Natural killer cell (primary cell): ENCODE data around the gene GBE1. TPM values are rescaled to one million over a fixed set of nuclear protein-coding genes. Genes with fewer than 3 reads are reported as not detected.

Source experiments
- ATAC-seq, 3 donors: fragments of 150-1000 bp in 2 of 3; fragments of 200-7000 bp in 1 of 3; cut with Tn5 transposase; 1 replicate in 1 of 3; 2 replicates in 2 of 3; pipeline ENCODE4 v1.10.0; 2021; ENCODE audit warnings: mild to moderate bottlenecking in 2 of 3, moderate library complexity in 2 of 3
- DNase-seq, 2 donors: peaks; one replicate each; pipeline versions ENCODE4 v3.0.0 to v3.0.0-alpha.2; 2013 to 2021; ENCODE audit warnings: mixed read lengths in 1 of 2
- H3K27ac ChIP-seq: one replicate; pipeline ENCODE4 v1.5.1; 2013; ENCODE audit warnings: mild to moderate bottlenecking, low read length
- H3K27me3 ChIP-seq: one replicate; pipeline ENCODE4 v1.6.1; 2013; ENCODE audit warnings: low read length; ENCODE audit not compliant: control insufficient read depth, insufficient read depth
- H3K36me3 ChIP-seq: one replicate; pipeline ENCODE4 v1.6.1; 2013; ENCODE audit warnings: low read length; ENCODE audit not compliant: control insufficient read depth, insufficient read depth
- H3K4me1 ChIP-seq: one replicate; pipeline ENCODE4 v1.6.1; 2013; ENCODE audit warnings: low read length; ENCODE audit not compliant: control insufficient read depth, insufficient read depth
- H3K4me3 ChIP-seq: one replicate; pipeline ENCODE4 v1.5.1; 2013; ENCODE audit warnings: low read length
- H3K9me3 ChIP-seq: one replicate; pipeline ENCODE4 v1.6.1; 2013; ENCODE audit warnings: low read length; ENCODE audit not compliant: control insufficient read depth, insufficient read depth
- H3K27ac Mint-ChIP-seq, 2 donors: one replicate each; pipeline ENCODE4 v1.8.0; 2022; ENCODE audit warnings: mild to moderate bottlenecking in 2 of 2, mixed read lengths in 2 of 2, moderate library complexity in 1 of 2
- H3K27me3 Mint-ChIP-seq, 2 donors: one replicate each; pipeline ENCODE4 v1.8.0; 2022; ENCODE audit warnings: low read depth in 2 of 2, mixed read lengths in 2 of 2
- H3K36me3 Mint-ChIP-seq: one replicate; pipeline ENCODE4 v1.8.0; 2022; ENCODE audit warnings: mixed read lengths
- H3K4me1 Mint-ChIP-seq, 2 donors: one replicate each; pipeline ENCODE4 v1.8.0; 2022; ENCODE audit warnings: mixed read lengths in 2 of 2
- H3K4me3 Mint-ChIP-seq: one replicate; pipeline ENCODE4 v1.8.0; 2022; ENCODE audit warnings: mild to moderate bottlenecking, moderate library complexity, mixed read lengths
- H3K9me3 Mint-ChIP-seq, 2 donors: one replicate each; pipeline ENCODE4 v1.8.0; 2022; ENCODE audit warnings: mixed read lengths in 2 of 2
- WGBS: methylation state at CpG from one replicate; pipeline ENCODE4 v1.1.7; 2013; ENCODE audit warnings: missing lambda C conversion rate; ENCODE audit not compliant: insufficient coverage; 5-methylcytosine and 5-hydroxymethylcytosine counted together
- intact Hi-C: fragments of 100-400 bp; cut with micrococcal nuclease; formaldehyde crosslinking; loops from one replicate; pipeline ENCODE4 v1.14.2; 2022
- total RNA-seq, 4 donors: library from RNA; stranded (reverse); fragments of 120-200 nt in 1 of 4; gene quantifications; one replicate each; pipeline versions ENCODE4 v1.2.3 to v1.2.4, GENCODE V29; 2013 to 2022
- TF ChIP-seq, protein P1 (sequence below): fragments of 200-600 bp; IDR thresholded peaks from one replicate; pipeline ENCODE4 v1.8.0; 2022; ENCODE audit warnings: antibody characterized with exemption

The GBE1 gene
- total RNA-seq, 3 donors from 2014 or later (not counting 1 experiment from before 2014, with no cell fraction given) = 8.8 to 11.8 (median 9.7) TPM

- intact Hi-C loops = no loop called here
- WGBS = no CpG with 5 or more reads among the region's 1 CpG
Observed at GRCh38 chr3:81660036-81660435, 101.4 kb downstream of the GBE1 start.

GRCh38 chr3:81658322-81658997 is 103.0 kb downstream of the GBE1 start:
- Histone ChIP-seq H3K27ac (no peak overlapping the region), H3K4me1 (no peaks in the 10 kb centered on the region), H3K4me3 (no peak overlapping the region), H3K27me3 (no peaks in the 10 kb centered on the region), H3K9me3 (no peaks in the 10 kb centered on the region), H3K36me3 (no peaks in the 10 kb centered on the region)
- ATAC-seq (no peak), DNase-seq (no peak)
- Mint-ChIP-seq H3K36me3 (no peaks in the 10 kb centered on the region), H3K9me3 (no peaks in the 10 kb centered on the region), H3K27ac (no peak overlapping the region), H3K27me3 (no peaks in the 10 kb centered on the region), H3K4me3 (no peak overlapping the region), H3K4me1 (peaks cover 0 to 5% of the 10 kb centered on the region in 2 donors)
- TF ChIP-seq, protein P1, sequence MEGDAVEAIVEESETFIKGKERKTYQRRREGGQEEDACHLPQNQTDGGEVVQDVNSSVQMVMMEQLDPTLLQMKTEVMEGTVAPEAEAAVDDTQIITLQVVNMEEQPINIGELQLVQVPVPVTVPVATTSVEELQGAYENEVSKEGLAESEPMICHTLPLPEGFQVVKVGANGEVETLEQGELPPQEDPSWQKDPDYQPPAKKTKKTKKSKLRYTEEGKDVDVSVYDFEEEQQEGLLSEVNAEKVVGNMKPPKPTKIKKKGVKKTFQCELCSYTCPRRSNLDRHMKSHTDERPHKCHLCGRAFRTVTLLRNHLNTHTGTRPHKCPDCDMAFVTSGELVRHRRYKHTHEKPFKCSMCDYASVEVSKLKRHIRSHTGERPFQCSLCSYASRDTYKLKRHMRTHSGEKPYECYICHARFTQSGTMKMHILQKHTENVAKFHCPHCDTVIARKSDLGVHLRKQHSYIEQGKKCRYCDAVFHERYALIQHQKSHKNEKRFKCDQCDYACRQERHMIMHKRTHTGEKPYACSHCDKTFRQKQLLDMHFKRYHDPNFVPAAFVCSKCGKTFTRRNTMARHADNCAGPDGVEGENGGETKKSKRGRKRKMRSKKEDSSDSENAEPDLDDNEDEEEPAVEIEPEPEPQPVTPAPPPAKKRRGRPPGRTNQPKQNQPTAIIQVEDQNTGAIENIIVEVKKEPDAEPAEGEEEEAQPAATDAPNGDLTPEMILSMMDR = no peak
- 100% methylated on average over 2 of the region's 3 CpGs for WGBS
- intact Hi-C loops = no loop called here

More at GRCh38 chr3:81660036-81660435, 101.4 kb downstream of the GBE1 start:
- no peaks in the 10 kb centered on the region for H3K36me3 Mint-ChIP-seq
- Histone ChIP-seq H3K4me3 (no peak overlapping the region), H3K27ac (no peak overlapping the region), H3K36me3 (no peaks in the 10 kb centered on the region), H3K9me3 (no peaks in the 10 kb centered on the region), H3K27me3 (no peaks in the 10 kb centered on the region), H3K4me1 (no peaks in the 10 kb centered on the region)
- no peaks in the 10 kb centered on the region for H3K27me3 Mint-ChIP-seq
- no peaks in the 10 kb centered on the region for H3K9me3 Mint-ChIP-seq
- DNase-seq (no peak), ATAC-seq (no peak)
- TF ChIP-seq, protein P1 = no peak
- H3K4me1 Mint-ChIP-seq = peaks cover 0 to 5% of the 10 kb centered on the region in 2 donors
- no peak overlapping the region for H3K27ac Mint-ChIP-seq
- H3K4me3 Mint-ChIP-seq = no peak overlapping the region

DNA sequence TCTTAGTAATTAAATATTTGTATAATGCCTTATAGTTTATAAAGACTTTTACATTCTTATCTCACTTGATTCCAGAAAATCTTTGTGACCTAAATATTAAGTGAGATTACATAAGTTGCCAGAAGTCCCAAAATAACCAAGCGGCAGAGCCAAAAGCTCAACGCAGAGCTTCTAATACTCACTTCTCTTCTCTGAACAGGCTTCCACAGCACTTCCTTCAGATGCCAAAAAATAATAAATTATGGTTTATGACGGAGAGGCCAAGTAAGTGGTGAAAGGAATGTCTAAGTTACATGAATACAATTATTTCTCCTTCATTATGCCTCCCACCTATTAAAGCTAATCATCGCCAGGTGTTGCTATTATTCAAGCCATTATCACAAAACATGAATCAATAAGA is 110.3 kb downstream of the GBE1 start:
- Histone ChIP-seq H3K4me3 (no peak overlapping the region), H3K27me3 (no peaks in the 10 kb centered on the region), H3K4me1 (no peaks in the 10 kb centered on the region), H3K9me3 (no peaks in the 10 kb centered on the region), H3K36me3 (no peaks in the 10 kb centered on the region), H3K27ac (no peak overlapping the region)
- Mint-ChIP-seq H3K27me3 (no peaks in the 10 kb centered on the region), H3K27ac (no peak overlapping the region), H3K9me3 (no peaks in the 10 kb centered on the region), H3K4me3 (no peak overlapping the region), H3K36me3 (no peaks in the 10 kb centered on the region), H3K4me1 (no peaks in the 10 kb centered on the region)
- TF ChIP-seq, protein P1 = no peak
- ATAC-seq (no peak), DNase-seq (no peak)
- 86% methylated on average over 1 of the region's 4 CpGs for WGBS
- intact Hi-C loops = no loop called here

- Histone ChIP-seq H3K27ac (no peak overlapping the region), H3K4me3 (no peak overlapping the region), H3K36me3 (no peaks in the 10 kb centered on the region), H3K4me1 (no peaks in the 10 kb centered on the region), H3K27me3 (no peaks in the 10 kb centered on the region), H3K9me3 (no peaks in the 10 kb centered on the region)
- TF ChIP-seq, protein P1 = no peak
- intact Hi-C loops = no loop called here
- DNase-seq (no peak), ATAC-seq (no peak)
- Mint-ChIP-seq H3K27me3 (no peaks in the 10 kb centered on the region), H3K4me1 (no peaks in the 10 kb centered on the region), H3K27ac (no peak overlapping the region), H3K36me3 (no peaks in the 10 kb centered on the region), H3K4me3 (no peak overlapping the region), H3K9me3 (no peaks in the 10 kb centered on the region)
- 93% methylated on average over 1 of the region's 3 CpGs for WGBS
Observed at GRCh38 chr3:81650187-81650586, 111.3 kb downstream of the GBE1 start.
